ENCODE data around the gene TFEC.

Gene TFEC

GRCh38 chr7:116028787-116029186 is 1.8 kb downstream of the TFEC start:
- no peak overlapping the region for H3K9ac ChIP-seq (ENCODE audit: low read length)
- no peak overlapping the region for H3K27ac ChIP-seq (ENCODE audit: low read length, poor library complexity, severe bottlenecking)
- no peak overlapping the region for H3K18ac ChIP-seq (ENCODE audit: low read depth in 1 of 2, low read length in 2 of 2)
- H3K9me3 ChIP-seq (ENCODE audit: control insufficient read depth, low read length) = no peaks in the 10 kb centered on the region
- H3K14ac ChIP-seq (ENCODE audit: low read length in 2 of 2) = no peak overlapping the region
- H4K91ac ChIP-seq (ENCODE audit: low read length) = no peak overlapping the region
- H3K4me1 ChIP-seq (ENCODE audit: control insufficient read depth, insufficient read depth, low read depth, low read length) = no peaks in the 10 kb centered on the region
- no peak overlapping the region for H3K4me2 ChIP-seq (ENCODE audit: low read length, poor library complexity, severe bottlenecking)
- no peak overlapping the region for H4K8ac ChIP-seq (ENCODE audit: low read length)
- no peaks in the 10 kb centered on the region for H3K27me3 ChIP-seq (ENCODE audit: control insufficient read depth in 1 of 2, insufficient read depth in 1 of 2, low read length in 2 of 2)
- no peak overlapping the region for H2AFZ ChIP-seq (ENCODE audit: low read depth, low read length)
- DNase-seq = no peak
- no peaks in the 10 kb centered on the region for H3K79me1 ChIP-seq (replicated peaks; ENCODE audit: low read length, poor library complexity, severe bottlenecking)
- no peak overlapping the region for H2BK120ac ChIP-seq (ENCODE audit: low read depth, low read length)
- no peak overlapping the region for H2BK5ac ChIP-seq (ENCODE audit: low read depth, low read length, poor library complexity, severe bottlenecking)
- H2BK12ac ChIP-seq (ENCODE audit: low read length in 2 of 2) = no peak overlapping the region
- no peaks in the 10 kb centered on the region for H3K36me3 ChIP-seq (ENCODE audit: control insufficient read depth in 1 of 2, insufficient read depth in 2 of 2, low read depth in 1 of 2, low read length in 2 of 2)
- H3K4ac ChIP-seq (ENCODE audit: low read depth in 1 of 2, low read length in 2 of 2) = no peak overlapping the region
- no peak overlapping the region for H3K23ac ChIP-seq (ENCODE audit: low read length in 2 of 2)
- no peak overlapping the region for H3K4me3 ChIP-seq (ENCODE audit: insufficient read depth in 1 of 2, low read depth in 1 of 2, low read length in 2 of 2)
- no CpG with 5 or more reads among the region's 2 CpGs for WGBS
- no peak overlapping the region for H2BK15ac ChIP-seq (ENCODE audit: low read depth, poor library complexity, severe bottlenecking)
- no peak overlapping the region for H2AK5ac ChIP-seq (ENCODE audit: low read length, severe bottlenecking)

DNA sequence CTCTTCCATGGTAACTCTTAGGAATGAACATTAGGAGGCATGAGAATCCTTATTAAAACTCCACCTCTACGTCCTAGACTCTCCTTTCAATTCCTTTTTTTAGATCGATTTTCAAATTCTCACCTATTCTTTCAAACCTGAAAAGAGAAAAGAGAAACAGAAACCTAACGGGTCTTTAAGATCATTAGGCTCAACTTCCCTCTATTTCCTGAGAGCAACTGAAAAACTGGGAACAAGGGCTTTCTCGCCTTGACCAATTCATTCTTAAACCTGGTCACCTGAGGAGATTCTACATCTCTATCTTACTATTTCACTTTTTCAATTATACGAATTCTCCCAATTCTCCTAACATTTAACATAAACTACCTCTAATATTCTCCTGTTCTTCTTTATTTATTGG is 2.8 kb downstream of the TFEC start:
- 85% methylated on average over 4 of the region's 5 CpGs for WGBS
- Histone ChIP-seq H3K23ac (ENCODE audit: low read length in 2 of 2) (no peak overlapping the region), H3K4me3 (ENCODE audit: insufficient read depth in 1 of 2, low read depth in 1 of 2, low read length in 2 of 2) (no peak overlapping the region), H3K27me3 (ENCODE audit: control insufficient read depth in 1 of 2, insufficient read depth in 1 of 2, low read length in 2 of 2) (no peaks in the 10 kb centered on the region), H2BK120ac (ENCODE audit: low read depth, low read length) (no peak overlapping the region), H2BK12ac (ENCODE audit: low read length in 2 of 2) (no peak overlapping the region), H3K9ac (ENCODE audit: low read length) (no peak overlapping the region), H3K79me1 (replicated peaks; ENCODE audit: low read length, poor library complexity, severe bottlenecking) (no peaks in the 10 kb centered on the region), H3K9me3 (ENCODE audit: control insufficient read depth, low read length) (no peaks in the 10 kb centered on the region), H3K4ac (ENCODE audit: low read depth in 1 of 2, low read length in 2 of 2) (no peak overlapping the region), H2BK5ac (ENCODE audit: low read depth, low read length, poor library complexity, severe bottlenecking) (no peak overlapping the region), H2AK5ac (ENCODE audit: low read length, severe bottlenecking) (no peak overlapping the region), H3K14ac (ENCODE audit: low read length in 2 of 2) (no peak overlapping the region), H4K91ac (ENCODE audit: low read length) (no peak overlapping the region), H3K27ac (ENCODE audit: low read length, poor library complexity, severe bottlenecking) (no peak overlapping the region), H3K36me3 (ENCODE audit: control insufficient read depth in 1 of 2, insufficient read depth in 2 of 2, low read depth in 1 of 2, low read length in 2 of 2) (no peaks in the 10 kb centered on the region), H3K4me2 (ENCODE audit: low read length, poor library complexity, severe bottlenecking) (no peak overlapping the region), H3K4me1 (ENCODE audit: control insufficient read depth, insufficient read depth, low read depth, low read length) (no peaks in the 10 kb centered on the region), H2AFZ (ENCODE audit: low read depth, low read length) (no peak overlapping the region), H3K18ac (ENCODE audit: low read depth in 1 of 2, low read length in 2 of 2) (no peak overlapping the region), H4K8ac (ENCODE audit: low read length) (no peak overlapping the region), H2BK15ac (ENCODE audit: low read depth, poor library complexity, severe bottlenecking) (no peak overlapping the region)
- no peak for DNase-seq

GRCh38 chr7:116024826-116025809 is 5.4 kb downstream of the TFEC start:
- no peak overlapping the region for H3K4me3 ChIP-seq (ENCODE audit: insufficient read depth in 1 of 2, low read depth in 1 of 2, low read length in 2 of 2)
- H3K23ac ChIP-seq (ENCODE audit: low read length in 2 of 2) = no peak overlapping the region
- H3K9ac ChIP-seq (ENCODE audit: low read length) = peak overlapping the region; percentile 47
- H3K14ac ChIP-seq (ENCODE audit: low read length in 2 of 2) = no peak overlapping the region
- peak; percentile 30 for DNase-seq
- no peaks in the 10 kb centered on the region for H3K79me1 ChIP-seq (replicated peaks; ENCODE audit: low read length, poor library complexity, severe bottlenecking)
- no peak overlapping the region for H2BK120ac ChIP-seq (ENCODE audit: low read depth, low read length)
- H3K18ac ChIP-seq (ENCODE audit: low read depth in 1 of 2, low read length in 2 of 2) = no peak overlapping the region
- H3K4me1 ChIP-seq (ENCODE audit: control insufficient read depth, insufficient read depth, low read depth, low read length) = no peaks in the 10 kb centered on the region
- 71% methylated on average over 1 of the region's 1 CpG for WGBS
- no peak overlapping the region for H4K91ac ChIP-seq (ENCODE audit: low read length)
- H4K8ac ChIP-seq (ENCODE audit: low read length) = no peak overlapping the region
- no peak overlapping the region for H3K4me2 ChIP-seq (ENCODE audit: low read length, poor library complexity, severe bottlenecking)
- H3K4ac ChIP-seq (ENCODE audit: low read depth in 1 of 2, low read length in 2 of 2) = no peak overlapping the region
- H2AK5ac ChIP-seq (ENCODE audit: low read length, severe bottlenecking) = no peak overlapping the region
- H2BK12ac ChIP-seq (ENCODE audit: low read length in 2 of 2) = no peak overlapping the region
- H2BK15ac ChIP-seq (ENCODE audit: low read depth, poor library complexity, severe bottlenecking) = no peak overlapping the region
- no peak overlapping the region for H3K27ac ChIP-seq (ENCODE audit: low read length, poor library complexity, severe bottlenecking)
- no peaks in the 10 kb centered on the region for H3K9me3 ChIP-seq (ENCODE audit: control insufficient read depth, low read length)
- H2BK5ac ChIP-seq (ENCODE audit: low read depth, low read length, poor library complexity, severe bottlenecking) = no peak overlapping the region
- H2AFZ ChIP-seq (ENCODE audit: low read depth, low read length) = peak overlapping the region; percentile 63
- no peaks in the 10 kb centered on the region for H3K36me3 ChIP-seq (ENCODE audit: control insufficient read depth in 1 of 2, insufficient read depth in 2 of 2, low read depth in 1 of 2, low read length in 2 of 2)
- no peaks in the 10 kb centered on the region for H3K27me3 ChIP-seq (ENCODE audit: control insufficient read depth in 1 of 2, insufficient read depth in 1 of 2, low read length in 2 of 2)

GRCh38 chr7:116021237-116021636 is 9.3 kb downstream of the TFEC start:
- 67% methylated on average over 1 of the region's 2 CpGs for WGBS
- no peak overlapping the region for H2BK120ac ChIP-seq (ENCODE audit: low read depth, low read length)

More at GRCh38 chr7:116021237-116021636, 9.3 kb downstream of the TFEC start:
- Histone ChIP-seq H3K9me3 (ENCODE audit: control insufficient read depth, low read length) (no peaks in the 10 kb centered on the region), H3K79me1 (replicated peaks; ENCODE audit: low read length, poor library complexity, severe bottlenecking) (no peaks in the 10 kb centered on the region), H2BK12ac (ENCODE audit: low read length in 2 of 2) (no peak overlapping the region), H3K9ac (ENCODE audit: low read length) (no peak overlapping the region), H3K4me2 (ENCODE audit: low read length, poor library complexity, severe bottlenecking) (no peak overlapping the region), H3K4me3 (ENCODE audit: insufficient read depth in 1 of 2, low read depth in 1 of 2, low read length in 2 of 2) (no peak overlapping the region), H3K36me3 (ENCODE audit: control insufficient read depth in 1 of 2, insufficient read depth in 2 of 2, low read depth in 1 of 2, low read length in 2 of 2) (no peaks in the 10 kb centered on the region), H2BK15ac (ENCODE audit: low read depth, poor library complexity, severe bottlenecking) (no peak overlapping the region), H4K8ac (ENCODE audit: low read length) (no peak overlapping the region), H3K4me1 (ENCODE audit: control insufficient read depth, insufficient read depth, low read depth, low read length) (no peaks in the 10 kb centered on the region), H3K27me3 (ENCODE audit: control insufficient read depth in 1 of 2, insufficient read depth in 1 of 2, low read length in 2 of 2) (no peaks in the 10 kb centered on the region), H3K27ac (ENCODE audit: low read length, poor library complexity, severe bottlenecking) (no peak overlapping the region), H2AK5ac (ENCODE audit: low read length, severe bottlenecking) (no peak overlapping the region), H3K23ac (ENCODE audit: low read length in 2 of 2) (no peak overlapping the region), H3K14ac (ENCODE audit: low read length in 2 of 2) (no peak overlapping the region), H4K91ac (ENCODE audit: low read length) (no peak overlapping the region), H3K4ac (ENCODE audit: low read depth in 1 of 2, low read length in 2 of 2) (no peak overlapping the region), H3K18ac (ENCODE audit: low read depth in 1 of 2, low read length in 2 of 2) (no peak overlapping the region), H2BK5ac (ENCODE audit: low read depth, low read length, poor library complexity, severe bottlenecking) (no peak overlapping the region), H2AFZ (ENCODE audit: low read depth, low read length) (no peak overlapping the region)
- DNase-seq = no peak
